Measurements from ENCODE around the gene TBCB. TPM values are rescaled to one million over a fixed set of nuclear protein-coding genes. Genes with fewer than 3 reads are reported as not detected.
"Not testable (repeated sequence)": the region's sequence is repeated elsewhere in the genome, so short reads cannot be mapped to it uniquely, and the experiment has no call there.

TBCB gene
- total and polyA plus RNA-seq, 2 donors = 159 to 186 TPM

- no peaks in the 10 kb centered on the region for H3K4me1 ChIP-seq (ENCODE audit: control insufficient read depth in 2 of 2, insufficient read depth in 2 of 2, low read length in 2 of 2)
- H3K9me3 ChIP-seq (ENCODE audit: control insufficient read depth in 2 of 2, insufficient read depth in 1 of 2, low read length in 1 of 2) = no peaks in the 10 kb centered on the region
- H3K4me3 ChIP-seq (ENCODE audit: low read length in 2 of 2) = peak overlapping the region; percentile 25 to 30
- peaks cover 23 to 38% of the 10 kb centered on the region in 2 donors for H3K36me3 ChIP-seq (ENCODE audit: control insufficient read depth in 2 of 2, insufficient read depth in 2 of 2, low read length in 1 of 2)
- DNase-seq (ENCODE audit: low read depth in 6 of 9, low spot score in 9 of 9) = no peak
- H3K27ac ChIP-seq (ENCODE audit: low read depth in 1 of 2, low read length in 1 of 2) = peak overlapping the region; percentile 64 to 72
- no peaks in the 10 kb centered on the region for H3K27me3 ChIP-seq (ENCODE audit: control insufficient read depth in 2 of 2, insufficient read depth in 1 of 2, low read length in 1 of 2)
- WGBS = 86% methylated on average over 16 of the region's 16 CpGs
Measured at GRCh38 chr19:36152019-36152351, 36.7 kb downstream of the TBCB start.

- Histone ChIP-seq H3K4me3 (ENCODE audit: low read length in 2 of 2) (peak within 1 kb of the TSS; percentile 25 to 30), H3K27ac (ENCODE audit: low read depth in 1 of 2, low read length in 1 of 2) (peak within 1 kb of the TSS; percentile 64 to 72), H3K9me3 (ENCODE audit: control insufficient read depth in 2 of 2, insufficient read depth in 1 of 2, low read length in 1 of 2) (no peaks in the 10 kb centered on the region), H3K27me3 (ENCODE audit: control insufficient read depth in 2 of 2, insufficient read depth in 1 of 2, low read length in 1 of 2) (no peaks in the 10 kb centered on the region), H3K4me1 (ENCODE audit: control insufficient read depth in 2 of 2, insufficient read depth in 2 of 2, low read length in 2 of 2) (no peaks in the 10 kb centered on the region), H3K36me3 (ENCODE audit: control insufficient read depth in 2 of 2, insufficient read depth in 2 of 2, low read length in 1 of 2) (peaks cover 20 to 33% of the 10 kb centered on the region in 2 donors)
- DNase-seq (ENCODE audit: low read depth in 6 of 9, low spot score in 9 of 9) = no peak
- 56% methylated on average over 40 of the region's 40 CpGs for WGBS
Measured at GRCh38 chr19:36152352-36153091, 37.3 kb downstream of the TBCB start, which contains the start of gene COX7A1. Gene COX7A1 (minus strand): TSS chr19:36152447. CDS start chr19:36152407, 40 bp downstream.

GRCh38 chr19:36153126-36153525 lies 37.9 kb downstream of the TBCB start:
- DNase-seq (ENCODE audit: low read depth in 6 of 9, low spot score in 9 of 9) = no peak
- H3K9me3 ChIP-seq (ENCODE audit: control insufficient read depth in 2 of 2, insufficient read depth in 1 of 2, low read length in 1 of 2) = no peaks in the 10 kb centered on the region
- H3K4me3 ChIP-seq (ENCODE audit: low read length in 2 of 2) = no peak overlapping the region
- H3K4me1 ChIP-seq (ENCODE audit: control insufficient read depth in 2 of 2, insufficient read depth in 2 of 2, low read length in 2 of 2) = no peaks in the 10 kb centered on the region
- peaks cover 18 to 28% of the 10 kb centered on the region in 2 donors for H3K36me3 ChIP-seq (ENCODE audit: control insufficient read depth in 2 of 2, insufficient read depth in 2 of 2, low read length in 1 of 2)
- WGBS = 98% methylated on average over 10 of the region's 10 CpGs
- no peaks in the 10 kb centered on the region for H3K27me3 ChIP-seq (ENCODE audit: control insufficient read depth in 2 of 2, insufficient read depth in 1 of 2, low read length in 1 of 2)
- no peak overlapping the region for H3K27ac ChIP-seq (ENCODE audit: low read depth in 1 of 2, low read length in 1 of 2)

- DNase-seq (ENCODE audit: low read depth in 6 of 9, low spot score in 9 of 9) = no peak
- H3K27me3 ChIP-seq (ENCODE audit: control insufficient read depth in 2 of 2, insufficient read depth in 1 of 2, low read length in 1 of 2) = no peaks in the 10 kb centered on the region
- no peaks in the 10 kb centered on the region for H3K36me3 ChIP-seq (ENCODE audit: control insufficient read depth in 2 of 2, insufficient read depth in 2 of 2, low read length in 1 of 2)
- no peak overlapping the region for H3K4me3 ChIP-seq (ENCODE audit: low read length in 2 of 2)
- H3K9me3 ChIP-seq (ENCODE audit: control insufficient read depth in 2 of 2, insufficient read depth in 1 of 2, low read length in 1 of 2) = no peaks in the 10 kb centered on the region
- WGBS = 96% methylated on average over 7 of the region's 7 CpGs
- no peak overlapping the region for H3K27ac ChIP-seq (ENCODE audit: low read depth in 1 of 2, low read length in 1 of 2)
- no peaks in the 10 kb centered on the region for H3K4me1 ChIP-seq (ENCODE audit: control insufficient read depth in 2 of 2, insufficient read depth in 2 of 2, low read length in 2 of 2)
Measured at GRCh38 chr19:36160821-36161596, 45.7 kb downstream of the TBCB start.

GRCh38 chr19:36163813-36164212 lies 48.5 kb downstream of the TBCB start:
- Histone ChIP-seq H3K27me3 (ENCODE audit: control insufficient read depth in 2 of 2, insufficient read depth in 1 of 2, low read length in 1 of 2) (no peaks in the 10 kb centered on the region), H3K36me3 (ENCODE audit: control insufficient read depth in 2 of 2, insufficient read depth in 2 of 2, low read length in 1 of 2) (no peaks in the 10 kb centered on the region), H3K4me1 (ENCODE audit: control insufficient read depth in 2 of 2, insufficient read depth in 2 of 2, low read length in 2 of 2) (no peaks in the 10 kb centered on the region), H3K4me3 (ENCODE audit: low read length in 2 of 2) (no peak overlapping the region), H3K9me3 (ENCODE audit: control insufficient read depth in 2 of 2, insufficient read depth in 1 of 2, low read length in 1 of 2) (no peaks in the 10 kb centered on the region), H3K27ac (ENCODE audit: low read depth in 1 of 2, low read length in 1 of 2) (no peak overlapping the region)
- WGBS = 95% methylated on average over 12 of the region's 12 CpGs
- no peak for DNase-seq (ENCODE audit: low read depth in 6 of 9, low spot score in 9 of 9)

GRCh38 chr19:36169084-36169760 lies 54.0 kb downstream of the TBCB start:
- no peaks in the 10 kb centered on the region for H3K27me3 ChIP-seq (ENCODE audit: control insufficient read depth in 2 of 2, insufficient read depth in 1 of 2, low read length in 1 of 2)
- DNase-seq (ENCODE audit: low read depth in 6 of 9, low spot score in 9 of 9) = no peak
- 93% methylated on average over 9 of the region's 9 CpGs for WGBS
- H3K4me1 ChIP-seq (ENCODE audit: control insufficient read depth in 2 of 2, insufficient read depth in 2 of 2, low read length in 2 of 2) = no peaks in the 10 kb centered on the region
- no peaks in the 10 kb centered on the region for H3K9me3 ChIP-seq (ENCODE audit: control insufficient read depth in 2 of 2, insufficient read depth in 1 of 2, low read length in 1 of 2)
- no peak overlapping the region for H3K4me3 ChIP-seq (ENCODE audit: low read length in 2 of 2)
- no peaks in the 10 kb centered on the region for H3K36me3 ChIP-seq (ENCODE audit: control insufficient read depth in 2 of 2, insufficient read depth in 2 of 2, low read length in 1 of 2)
- no peak overlapping the region for H3K27ac ChIP-seq (ENCODE audit: low read depth in 1 of 2, low read length in 1 of 2)

- Histone ChIP-seq H3K27me3 (ENCODE audit: control insufficient read depth in 2 of 2, insufficient read depth in 1 of 2, low read length in 1 of 2) (no peaks in the 10 kb centered on the region), H3K4me1 (ENCODE audit: control insufficient read depth in 2 of 2, insufficient read depth in 2 of 2, low read length in 2 of 2) (no peaks in the 10 kb centered on the region), H3K9me3 (ENCODE audit: control insufficient read depth in 2 of 2, insufficient read depth in 1 of 2, low read length in 1 of 2) (no peaks in the 10 kb centered on the region), H3K27ac (ENCODE audit: low read depth in 1 of 2, low read length in 1 of 2) (no peak overlapping the region), H3K4me3 (ENCODE audit: low read length in 2 of 2) (no peak overlapping the region), H3K36me3 (ENCODE audit: control insufficient read depth in 2 of 2, insufficient read depth in 2 of 2, low read length in 1 of 2) (no peaks in the 10 kb centered on the region)
- 95% methylated on average over 5 of the region's 5 CpGs for WGBS
- DNase-seq (ENCODE audit: low read depth in 6 of 9, low spot score in 9 of 9) = no peak
Measured at GRCh38 chr19:36172852-36173251, 57.6 kb downstream of the TBCB start.

- not testable (repeated sequence) for H3K4me1 ChIP-seq (ENCODE audit: control insufficient read depth in 2 of 2, insufficient read depth in 2 of 2, low read length in 2 of 2)
Measured at GRCh38 chr19:36173846-36174245, 58.6 kb downstream of the TBCB start.

More at GRCh38 chr19:36173846-36174245, 58.6 kb downstream of the TBCB start:
- H3K9me3 ChIP-seq (ENCODE audit: control insufficient read depth in 2 of 2, insufficient read depth in 1 of 2, low read length in 1 of 2); H3K4me3 ChIP-seq (ENCODE audit: low read length in 2 of 2); H3K27me3 ChIP-seq (ENCODE audit: control insufficient read depth in 2 of 2, insufficient read depth in 1 of 2, low read length in 1 of 2); H3K27ac ChIP-seq (ENCODE audit: low read depth in 1 of 2, low read length in 1 of 2); DNase-seq (ENCODE audit: low read depth in 6 of 9, low spot score in 9 of 9); H3K36me3 ChIP-seq (ENCODE audit: control insufficient read depth in 2 of 2, insufficient read depth in 2 of 2, low read length in 1 of 2): not testable (repeated sequence)
- 96% methylated on average over 8 of the region's 8 CpGs for WGBS
